OCI-LY3 (cell line): ENCODE results near the gene PEX11A.

Experiments used
- H2AFZ ChIP-seq: fragments of 200-600, 300-600 bp; shearing (Covaris generic); 2 replicates; pipeline ENCODE4 v1.6.0; 2014; ENCODE audit warnings: antibody characterized with exemption, low read depth, low read length
- H3K27ac ChIP-seq: fragments of 200-600, 300-600 bp; sonication (generic); 2 replicates; pipeline ENCODE4 v1.5.1; 2014; ENCODE audit warnings: mild to moderate bottlenecking, low read length, moderate library complexity, mixed read lengths
- H3K27me3 ChIP-seq: fragments of 200-600, 300-600 bp; sonication (generic); 2 replicates; pipeline ENCODE4 v1.6.1; 2014; ENCODE audit warnings: low read depth, low read length, mixed read lengths
- H3K36me3 ChIP-seq: fragments of 200-600, 300-600 bp; sonication (generic); replicated peaks from 2 replicates; pipeline ENCODE3; 2014; ENCODE audit warnings: low read depth, low read length, mixed read lengths
- H3K4me1 ChIP-seq: fragments of 300-600, 200-600 bp; sonication (generic); 2 replicates; pipeline ENCODE4 v1.6.1; 2014; ENCODE audit warnings: low read length, mixed read lengths
- H3K4me2 ChIP-seq: fragments of 200-600, 300-600 bp; sonication (generic); 2 replicates; pipeline ENCODE4 v1.6.1; 2014; ENCODE audit warnings: low read length, mixed read lengths
- H3K4me3 ChIP-seq: fragments of 300-600, 200-600 bp; sonication (generic); 2 replicates; pipeline ENCODE4 v1.5.1; 2014; ENCODE audit warnings: antibody characterized with exemption, mild to moderate bottlenecking, low read length, moderate library complexity
- H3K79me2 ChIP-seq: fragments of 300-600, 200-600 bp; shearing (Covaris generic); 2 replicates; pipeline ENCODE4 v1.6.1; 2014; ENCODE audit warnings: mild to moderate bottlenecking, low read length, mixed read lengths
- H3K9ac ChIP-seq: fragments of 300-600, 200-600 bp; shearing (Covaris generic); 2 replicates; pipeline ENCODE4 v1.6.0; 2014; ENCODE audit warnings: mild to moderate bottlenecking, low read length, moderate library complexity
- H3K9me3 ChIP-seq: fragments of 200-600, 300-600 bp; shearing (Covaris generic); 2 replicates; pipeline ENCODE4 v1.6.1; 2014; ENCODE audit warnings: low read length, mixed read lengths; ENCODE audit not compliant: insufficient read depth
- H4K20me1 ChIP-seq: fragments of 200-600, 300-600 bp; sonication (generic); 2 replicates; pipeline ENCODE4 v1.6.1; 2016; ENCODE audit warnings: low read length, mixed read lengths; ENCODE audit not compliant: insufficient read depth
- CTCF ChIP-seq: fragments of 200-600, 300-600 bp; sonication (generic); IDR thresholded peaks from 2 replicates; pipeline ENCODE4 v1.5.1; 2014; ENCODE audit warnings: antibody characterized with exemption, low read length, low read depth
- EZH2phosphoT487 ChIP-seq: fragments of 200-600 bp; shearing (Covaris generic); IDR thresholded peaks from 2 replicates; pipeline ENCODE4 v1.6.1; 2018; ENCODE audit warnings: antibody characterized with exemption, mixed run types, low read depth

PEX11A gene

DNA sequence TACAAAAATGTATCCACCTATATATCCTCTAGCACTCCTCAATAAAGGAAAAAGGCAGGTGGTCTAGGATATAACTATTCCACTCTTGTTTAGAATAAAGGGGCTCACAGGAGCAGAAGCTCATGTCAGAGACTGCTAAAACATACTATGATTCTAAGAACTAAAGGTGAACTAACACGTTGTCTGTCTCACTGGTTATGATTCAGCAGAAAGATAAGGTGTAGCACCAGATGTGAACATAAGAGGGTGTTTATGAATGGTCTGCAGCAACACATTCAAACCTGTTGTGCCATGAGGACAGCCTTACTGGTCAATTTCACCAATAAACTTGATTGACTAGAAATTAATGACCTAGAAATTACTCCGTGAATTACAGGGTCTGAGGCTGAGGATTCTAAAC is 4.6 kb downstream of the PEX11A start:
- Histone ChIP-seq H2AFZ (no peak overlapping the region), H3K4me1 (0 out of 2 replicates have a peak, but pooled peaks cover 3% of the 10 kb centered on the region), H3K9me3 (no peaks in the 10 kb centered on the region), H3K36me3 (no peaks in the 10 kb centered on the region), H4K20me1 (no peaks in the 10 kb centered on the region), H3K4me3 (no peak overlapping the region), H3K27me3 (no peaks in the 10 kb centered on the region), H3K4me2 (no peak overlapping the region), H3K9ac (no peak overlapping the region), H3K27ac (no peak overlapping the region), H3K79me2 (no peaks in the 10 kb centered on the region)
- TF ChIP-seq EZH2phosphoT487 = no peak
- no peak for TF ChIP-seq CTCF

DNA sequence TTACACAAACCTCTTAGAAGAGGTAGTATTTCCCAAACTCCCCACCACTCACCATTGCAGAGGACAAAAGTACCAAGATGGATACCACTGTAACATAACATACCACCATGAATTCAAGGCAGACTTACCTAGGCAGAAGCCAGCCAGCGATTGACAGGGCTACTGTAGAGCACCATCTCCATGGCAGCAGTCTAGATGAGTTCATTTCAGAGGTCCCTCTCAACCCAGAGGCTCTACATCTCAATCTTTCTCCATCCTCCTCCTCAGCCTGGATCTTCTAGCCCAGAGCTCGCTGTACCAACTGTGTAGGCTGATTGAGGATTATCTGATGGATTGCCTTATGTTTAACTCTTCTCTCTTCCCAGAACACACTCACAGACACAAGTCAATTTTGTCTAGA is 9.4 kb downstream of the PEX11A start:
- Histone ChIP-seq H3K79me2 (no peaks in the 10 kb centered on the region), H3K4me1 (no peaks in the 10 kb centered on the region), H3K4me3 (no peak overlapping the region), H3K9ac (no peak overlapping the region), H3K36me3 (no peaks in the 10 kb centered on the region), H3K9me3 (no peaks in the 10 kb centered on the region), H3K4me2 (no peak overlapping the region), H3K27ac (no peak overlapping the region), H4K20me1 (no peaks in the 10 kb centered on the region), H3K27me3 (no peaks in the 10 kb centered on the region), H2AFZ (no peak overlapping the region)
- TF ChIP-seq EZH2phosphoT487 (no peak), CTCF (no peak)

DNA sequence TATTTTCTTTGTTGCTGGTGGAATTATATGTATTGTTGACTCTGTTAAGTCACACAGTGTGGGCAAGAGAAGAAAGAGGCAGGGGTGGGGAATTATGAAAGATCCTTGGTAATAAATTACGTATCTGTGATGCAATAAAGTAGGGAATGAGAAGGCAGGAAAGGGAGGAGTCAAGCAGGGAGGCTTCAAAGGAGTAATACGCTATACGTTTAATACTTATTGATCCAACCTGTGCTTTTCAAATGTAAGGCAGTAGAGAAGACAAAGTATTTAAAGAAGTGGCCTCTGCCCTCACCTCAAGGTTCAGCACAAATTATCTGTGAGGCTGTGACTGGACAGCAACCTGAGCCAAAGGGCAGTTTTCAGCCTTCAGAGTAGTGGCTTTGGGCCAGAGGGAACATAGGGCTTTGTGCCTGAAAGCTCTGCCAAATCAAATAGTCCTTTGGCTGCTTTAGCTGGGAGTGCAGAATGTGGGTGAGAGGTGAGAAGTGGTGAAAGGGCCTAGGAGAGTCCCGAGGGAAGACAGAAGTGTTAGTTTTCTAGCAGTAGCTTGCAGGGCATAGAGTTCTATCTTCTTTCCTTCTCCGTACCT is 10.2 kb downstream of the PEX11A start:
- TF ChIP-seq CTCF = no peak
- no peak for TF ChIP-seq EZH2phosphoT487
- Histone ChIP-seq H3K27me3 (no peaks in the 10 kb centered on the region), H3K4me1 (no peaks in the 10 kb centered on the region), H3K4me3 (no peak overlapping the region), H3K4me2 (no peak overlapping the region), H3K27ac (no peak overlapping the region), H3K9me3 (no peaks in the 10 kb centered on the region), H3K36me3 (no peaks in the 10 kb centered on the region), H3K9ac (no peak overlapping the region), H4K20me1 (no peaks in the 10 kb centered on the region), H2AFZ (no peak overlapping the region), H3K79me2 (no peaks in the 10 kb centered on the region)

GRCh38 chr15:89679212-89679611 is 11.3 kb downstream of the PEX11A start, which contains the start of gene PLIN1:
TSS of gene PLIN1 (minus strand) at chr15:89679367. CDS start at chr15:89677489, 1,878 bp downstream.
- Histone ChIP-seq H3K79me2 (no peaks in the 10 kb centered on the region), H3K9me3 (no peaks in the 10 kb centered on the region), H3K27ac (no peak within 1 kb of the TSS), H2AFZ (no peak within 1 kb of the TSS), H3K9ac (no peak within 1 kb of the TSS), H3K36me3 (no peaks in the 10 kb centered on the region), H3K4me2 (no peak within 1 kb of the TSS), H3K27me3 (no peaks in the 10 kb centered on the region), H4K20me1 (no peaks in the 10 kb centered on the region), H3K4me3 (no peak within 1 kb of the TSS), H3K4me1 (no peaks in the 10 kb centered on the region)
- TF ChIP-seq EZH2phosphoT487 = no peak
- TF ChIP-seq CTCF = no peak
